ENCODE results near the gene TBC1D23.

TBC1D23 gene

DNA sequence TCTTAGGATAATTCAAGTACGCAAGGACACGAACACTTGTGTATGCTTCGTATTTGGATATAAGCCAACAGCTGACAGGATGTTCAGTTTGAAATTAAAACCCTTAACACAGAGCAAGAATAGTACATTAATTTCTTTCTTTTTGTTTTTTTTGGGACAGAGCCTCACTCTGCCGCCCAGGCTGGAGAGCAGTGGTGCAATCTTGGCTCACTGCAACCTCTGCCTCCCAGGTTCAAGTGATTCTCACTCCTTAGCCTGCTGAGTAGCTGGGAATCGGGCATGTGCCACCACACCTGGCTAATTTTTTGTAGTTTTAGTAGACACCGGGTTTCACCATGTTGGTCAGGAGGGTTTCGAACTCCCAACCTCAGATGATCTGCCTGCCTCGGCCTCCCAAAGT lies 107.6 kb downstream of the TBC1D23 start:
- ATAC-seq, result no peak
- TF ChIP-seq TCF4 (CRISPR knock-in tag; IDR thresholded peaks at IDR 0.05; ENCODE audit: borderline replicate concordance) (no peak), RARB (CRISPR knock-in tag; IDR thresholded peaks at IDR 0.05) (no peak), ZNF565 (CRISPR knock-in tag; conservative IDR thresholded peaks at IDR 0.05; ENCODE audit: low read depth) (no peak), ZFP3 (CRISPR knock-in tag; IDR thresholded peaks at IDR 0.05) (no peak)
- TF ChIP-seq, protein P1, sequence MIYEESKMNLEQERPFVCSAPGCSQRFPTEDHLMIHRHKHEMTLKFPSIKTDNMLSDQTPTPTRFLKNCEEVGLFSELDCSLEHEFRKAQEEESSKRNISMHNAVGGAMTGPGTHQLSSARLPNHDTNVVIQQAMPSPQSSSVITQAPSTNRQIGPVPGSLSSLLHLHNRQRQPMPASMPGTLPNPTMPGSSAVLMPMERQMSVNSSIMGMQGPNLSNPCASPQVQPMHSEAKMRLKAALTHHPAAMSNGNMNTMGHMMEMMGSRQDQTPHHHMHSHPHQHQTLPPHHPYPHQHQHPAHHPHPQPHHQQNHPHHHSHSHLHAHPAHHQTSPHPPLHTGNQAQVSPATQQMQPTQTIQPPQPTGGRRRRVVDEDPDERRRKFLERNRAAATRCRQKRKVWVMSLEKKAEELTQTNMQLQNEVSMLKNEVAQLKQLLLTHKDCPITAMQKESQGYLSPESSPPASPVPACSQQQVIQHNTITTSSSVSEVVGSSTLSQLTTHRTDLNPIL (CRISPR knock-in tag; IDR thresholded peaks at IDR 0.05; ENCODE audit: low read depth), result no peak
- TF ChIP-seq, protein P2, sequence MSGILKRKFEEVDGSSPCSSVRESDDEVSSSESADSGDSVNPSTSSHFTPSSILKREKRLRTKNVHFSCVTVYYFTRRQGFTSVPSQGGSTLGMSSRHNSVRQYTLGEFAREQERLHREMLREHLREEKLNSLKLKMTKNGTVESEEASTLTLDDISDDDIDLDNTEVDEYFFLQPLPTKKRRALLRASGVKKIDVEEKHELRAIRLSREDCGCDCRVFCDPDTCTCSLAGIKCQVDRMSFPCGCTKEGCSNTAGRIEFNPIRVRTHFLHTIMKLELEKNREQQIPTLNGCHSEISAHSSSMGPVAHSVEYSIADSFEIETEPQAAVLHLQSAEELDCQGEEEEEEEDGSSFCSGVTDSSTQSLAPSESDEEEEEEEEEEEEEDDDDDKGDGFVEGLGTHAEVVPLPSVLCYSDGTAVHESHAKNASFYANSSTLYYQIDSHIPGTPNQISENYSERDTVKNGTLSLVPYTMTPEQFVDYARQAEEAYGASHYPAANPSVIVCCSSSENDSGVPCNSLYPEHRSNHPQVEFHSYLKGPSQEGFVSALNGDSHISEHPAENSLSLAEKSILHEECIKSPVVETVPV (CRISPR knock-in tag; IDR thresholded peaks at IDR 0.05), result no peak
- TF ChIP-seq, protein P3, sequence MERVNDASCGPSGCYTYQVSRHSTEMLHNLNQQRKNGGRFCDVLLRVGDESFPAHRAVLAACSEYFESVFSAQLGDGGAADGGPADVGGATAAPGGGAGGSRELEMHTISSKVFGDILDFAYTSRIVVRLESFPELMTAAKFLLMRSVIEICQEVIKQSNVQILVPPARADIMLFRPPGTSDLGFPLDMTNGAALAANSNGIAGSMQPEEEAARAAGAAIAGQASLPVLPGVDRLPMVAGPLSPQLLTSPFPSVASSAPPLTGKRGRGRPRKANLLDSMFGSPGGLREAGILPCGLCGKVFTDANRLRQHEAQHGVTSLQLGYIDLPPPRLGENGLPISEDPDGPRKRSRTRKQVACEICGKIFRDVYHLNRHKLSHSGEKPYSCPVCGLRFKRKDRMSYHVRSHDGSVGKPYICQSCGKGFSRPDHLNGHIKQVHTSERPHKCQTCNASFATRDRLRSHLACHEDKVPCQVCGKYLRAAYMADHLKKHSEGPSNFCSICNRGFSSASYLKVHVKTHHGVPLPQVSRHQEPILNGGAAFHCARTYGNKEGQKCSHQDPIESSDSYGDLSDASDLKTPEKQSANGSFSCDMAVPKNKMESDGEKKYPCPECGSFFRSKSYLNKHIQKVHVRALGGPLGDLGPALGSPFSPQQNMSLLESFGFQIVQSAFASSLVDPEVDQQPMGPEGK (CRISPR knock-in tag; IDR thresholded peaks at IDR 0.05; ENCODE audit: borderline replicate concordance), result no peak
- TF ChIP-seq, protein P4, sequence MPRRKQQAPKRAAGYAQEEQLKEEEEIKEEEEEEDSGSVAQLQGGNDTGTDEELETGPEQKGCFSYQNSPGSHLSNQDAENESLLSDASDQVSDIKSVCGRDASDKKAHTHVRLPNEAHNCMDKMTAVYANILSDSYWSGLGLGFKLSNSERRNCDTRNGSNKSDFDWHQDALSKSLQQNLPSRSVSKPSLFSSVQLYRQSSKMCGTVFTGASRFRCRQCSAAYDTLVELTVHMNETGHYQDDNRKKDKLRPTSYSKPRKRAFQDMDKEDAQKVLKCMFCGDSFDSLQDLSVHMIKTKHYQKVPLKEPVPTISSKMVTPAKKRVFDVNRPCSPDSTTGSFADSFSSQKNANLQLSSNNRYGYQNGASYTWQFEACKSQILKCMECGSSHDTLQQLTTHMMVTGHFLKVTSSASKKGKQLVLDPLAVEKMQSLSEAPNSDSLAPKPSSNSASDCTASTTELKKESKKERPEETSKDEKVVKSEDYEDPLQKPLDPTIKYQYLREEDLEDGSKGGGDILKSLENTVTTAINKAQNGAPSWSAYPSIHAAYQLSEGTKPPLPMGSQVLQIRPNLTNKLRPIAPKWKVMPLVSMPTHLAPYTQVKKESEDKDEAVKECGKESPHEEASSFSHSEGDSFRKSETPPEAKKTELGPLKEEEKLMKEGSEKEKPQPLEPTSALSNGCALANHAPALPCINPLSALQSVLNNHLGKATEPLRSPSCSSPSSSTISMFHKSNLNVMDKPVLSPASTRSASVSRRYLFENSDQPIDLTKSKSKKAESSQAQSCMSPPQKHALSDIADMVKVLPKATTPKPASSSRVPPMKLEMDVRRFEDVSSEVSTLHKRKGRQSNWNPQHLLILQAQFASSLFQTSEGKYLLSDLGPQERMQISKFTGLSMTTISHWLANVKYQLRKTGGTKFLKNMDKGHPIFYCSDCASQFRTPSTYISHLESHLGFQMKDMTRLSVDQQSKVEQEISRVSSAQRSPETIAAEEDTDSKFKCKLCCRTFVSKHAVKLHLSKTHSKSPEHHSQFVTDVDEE (CRISPR knock-in tag; IDR thresholded peaks at IDR 0.05), result no peak

DNA sequence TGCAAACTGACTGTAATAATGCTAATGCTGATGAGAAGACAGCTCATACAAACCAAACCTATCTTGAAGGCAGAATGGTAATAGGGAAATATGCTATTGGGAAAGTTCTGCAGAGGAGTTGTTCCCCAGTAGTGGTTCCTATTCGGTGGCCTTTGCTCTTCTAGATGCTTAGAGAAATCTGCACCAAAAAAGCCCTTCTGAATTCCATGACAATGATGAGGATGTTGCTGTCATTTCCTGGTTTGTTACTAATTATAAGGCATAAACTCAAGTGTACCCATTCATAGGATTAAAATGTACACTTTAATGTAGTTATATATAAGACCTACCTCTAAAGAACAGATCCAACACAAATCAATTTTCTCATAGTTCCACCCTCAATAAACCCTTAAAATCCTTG lies 110.0 kb downstream of the TBC1D23 start:
- TF ChIP-seq, protein P2 (CRISPR knock-in tag; IDR thresholded peaks at IDR 0.05), result no peak
- TF ChIP-seq, protein P1 (CRISPR knock-in tag; IDR thresholded peaks at IDR 0.05; ENCODE audit: low read depth), result no peak
- no peak for TF ChIP-seq TOX (CRISPR knock-in tag; IDR thresholded peaks at IDR 0.05; ENCODE audit: borderline replicate concordance)
- TF ChIP-seq OSR1 (CRISPR knock-in tag; IDR thresholded peaks at IDR 0.05), result no peak
- TF ChIP-seq, protein P5, sequence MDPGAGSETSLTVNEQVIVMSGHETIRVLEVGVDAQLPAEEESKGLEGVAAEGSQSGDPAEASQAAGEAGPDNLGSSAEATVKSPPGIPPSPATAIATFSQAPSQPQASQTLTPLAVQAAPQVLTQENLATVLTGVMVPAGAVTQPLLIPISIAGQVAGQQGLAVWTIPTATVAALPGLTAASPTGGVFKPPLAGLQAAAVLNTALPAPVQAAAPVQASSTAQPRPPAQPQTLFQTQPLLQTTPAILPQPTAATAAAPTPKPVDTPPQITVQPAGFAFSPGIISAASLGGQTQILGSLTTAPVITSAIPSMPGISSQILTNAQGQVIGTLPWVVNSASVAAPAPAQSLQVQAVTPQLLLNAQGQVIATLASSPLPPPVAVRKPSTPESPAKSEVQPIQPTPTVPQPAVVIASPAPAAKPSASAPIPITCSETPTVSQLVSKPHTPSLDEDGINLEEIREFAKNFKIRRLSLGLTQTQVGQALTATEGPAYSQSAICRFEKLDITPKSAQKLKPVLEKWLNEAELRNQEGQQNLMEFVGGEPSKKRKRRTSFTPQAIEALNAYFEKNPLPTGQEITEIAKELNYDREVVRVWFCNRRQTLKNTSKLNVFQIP (CRISPR knock-in tag; IDR thresholded peaks at IDR 0.05; ENCODE audit: borderline replicate concordance, low read depth), result no peak

DNA sequence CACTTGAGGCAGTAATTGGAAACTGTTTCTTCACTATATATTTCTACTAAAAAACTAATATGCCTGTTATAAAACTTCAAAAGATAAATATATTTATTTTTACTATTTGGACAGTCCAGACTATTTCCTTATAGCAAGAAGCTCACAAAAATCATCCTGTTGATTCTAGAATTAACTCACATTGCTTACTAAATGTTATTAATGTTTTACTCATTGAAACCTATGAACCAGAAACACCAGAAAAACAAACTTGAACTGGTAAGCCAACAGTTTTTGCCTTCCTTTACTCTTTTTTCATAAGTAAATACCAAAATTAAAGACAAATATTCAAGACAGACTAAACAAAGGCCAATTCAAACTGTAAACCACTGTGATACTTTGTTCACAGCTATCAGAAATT lies 113.7 kb downstream of the TBC1D23 start:
- no peak for ATAC-seq
- TF ChIP-seq SNAI2 (CRISPR knock-in tag; IDR thresholded peaks at IDR 0.05) (no peak), GLIS3 (CRISPR knock-in tag; IDR thresholded peaks at IDR 0.05) (no peak), ZNF8 (CRISPR knock-in tag; IDR thresholded peaks at IDR 0.05) (no peak), ARNTL (CRISPR knock-in tag; IDR thresholded peaks at IDR 0.05; ENCODE audit: borderline replicate concordance, low read depth) (no peak), PPARA (CRISPR knock-in tag; IDR thresholded peaks at IDR 0.05; ENCODE audit: borderline replicate concordance) (no peak), TCF4 (CRISPR knock-in tag; IDR thresholded peaks at IDR 0.05; ENCODE audit: borderline replicate concordance) (no peak), ZC3H10 (CRISPR knock-in tag; IDR thresholded peaks at IDR 0.05) (no peak), ZNF70 (CRISPR knock-in tag; IDR thresholded peaks at IDR 0.05) (no peak)
- TF ChIP-seq, protein P1 (CRISPR knock-in tag; IDR thresholded peaks at IDR 0.05; ENCODE audit: low read depth), result no peak
- TF ChIP-seq, protein P3 (CRISPR knock-in tag; IDR thresholded peaks at IDR 0.05; ENCODE audit: borderline replicate concordance), result no peak
- TF ChIP-seq, protein P4 (CRISPR knock-in tag; IDR thresholded peaks at IDR 0.05), result no peak

More for the DNA sequence above, 110.0 kb downstream of the TBC1D23 start:
- no peak for ATAC-seq

All from SK-N-SH treated with all-trans-retinoic acid at 6 μM for 48 hours (cell line).